ENCODE data around the gene CD248.

Gene CD248

GRCh38 chr11:66333220-66333877, 16.5 kb upstream of the CD248 start:
- ChIA-PET CTCF (interaction anchor here (1.0 to 8.7 kb wide), 3 partner anchors 12 to 22 kb away, joined by 3 to 126 read pairs (median 17); partner anchors contain the start of gene BRMS1), POLR2A (no interaction called here)

GRCh38 chr11:66332371-66333219, 15.8 kb upstream of the CD248 start:
- CTCF ChIA-PET: interaction anchor here (1.0 to 8.7 kb wide), 5 partner anchors 13 to 56 kb away, joined by 3 to 126 read pairs (median 4); partner anchors contain the start of gene BRMS1
- no peak for DNase-seq (ENCODE audit: extremely low spot score)
- POLR2A ChIA-PET: no interaction called here
- no peak for TF ChIP-seq CTCF (IDR thresholded peaks at IDR 0.05; ENCODE audit: control extremely low read depth, extremely low read depth, low read depth, missing control alignments)

More at GRCh38 chr11:66333220-66333877, 16.5 kb upstream of the CD248 start:
- no peak for DNase-seq (ENCODE audit: extremely low spot score)
- no peak for TF ChIP-seq CTCF (IDR thresholded peaks at IDR 0.05; ENCODE audit: control extremely low read depth, extremely low read depth, low read depth, missing control alignments)

- CTCF ChIA-PET: interaction anchor here (1.5 to 8.7 kb wide), 4 partner anchors 14 to 57 kb away, joined by 3 to 126 read pairs (median 4); partner anchors contain the start of gene BRMS1
Observed at GRCh38 chr11:66331542-66332370, 14.9 kb upstream of the CD248 start.

DNA sequence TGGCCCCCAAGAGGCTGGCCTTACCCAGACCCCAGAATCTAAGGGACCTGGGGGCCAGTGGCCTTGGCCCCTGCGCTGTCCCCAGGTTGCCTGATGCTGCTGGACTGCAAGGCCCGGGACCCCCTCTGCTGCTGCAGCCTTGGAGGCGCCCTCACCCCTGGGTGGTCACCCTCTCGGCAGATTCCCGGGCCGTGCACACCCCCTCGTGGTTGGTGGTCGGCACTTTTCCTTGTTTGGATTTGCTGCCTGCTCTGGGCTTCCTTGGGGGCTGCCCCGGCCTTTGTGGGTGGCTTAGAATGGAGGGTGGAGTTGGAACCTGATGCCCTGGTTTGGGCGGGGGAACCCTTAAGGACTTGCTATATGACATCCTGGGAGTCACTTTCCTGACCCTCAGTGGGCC, 14.1 kb upstream of the CD248 start:
- DNase-seq (ENCODE audit: extremely low spot score): no peak
- no peak for TF ChIP-seq CTCF (IDR thresholded peaks at IDR 0.05; ENCODE audit: control extremely low read depth, extremely low read depth, low read depth, missing control alignments)
- POLR2A ChIA-PET: no interaction called here
- CTCF ChIA-PET: interaction anchor here (1.5 to 8.7 kb wide), 4 partner anchors 14 to 58 kb away, joined by 3 to 126 read pairs (median 4); partner anchors contain the start of gene BRMS1

More at GRCh38 chr11:66331542-66332370, 14.9 kb upstream of the CD248 start:
- no peak for DNase-seq (ENCODE audit: extremely low spot score)
- POLR2A ChIA-PET: no interaction called here
- no peak for TF ChIP-seq CTCF (IDR thresholded peaks at IDR 0.05; ENCODE audit: control extremely low read depth, extremely low read depth, low read depth, missing control alignments)

- ChIA-PET CTCF (interaction anchor here (0.6 to 8.7 kb wide), 9 partner anchors 10 to 41 kb away, joined by 3 to 126 read pairs (median 5); partner anchors contain the start of genes BRMS1 and YIF1A), POLR2A (no interaction called here)
- no peak for TF ChIP-seq CTCF (IDR thresholded peaks at IDR 0.05; ENCODE audit: control extremely low read depth, extremely low read depth, low read depth, missing control alignments)
- DNase-seq (ENCODE audit: extremely low spot score): no peak
Observed at GRCh38 chr11:66329165-66329673, 12.4 kb upstream of the CD248 start.

All from GM10248 (cell line).